Measurements from ENCODE around the gene TMEM92.

DNA sequence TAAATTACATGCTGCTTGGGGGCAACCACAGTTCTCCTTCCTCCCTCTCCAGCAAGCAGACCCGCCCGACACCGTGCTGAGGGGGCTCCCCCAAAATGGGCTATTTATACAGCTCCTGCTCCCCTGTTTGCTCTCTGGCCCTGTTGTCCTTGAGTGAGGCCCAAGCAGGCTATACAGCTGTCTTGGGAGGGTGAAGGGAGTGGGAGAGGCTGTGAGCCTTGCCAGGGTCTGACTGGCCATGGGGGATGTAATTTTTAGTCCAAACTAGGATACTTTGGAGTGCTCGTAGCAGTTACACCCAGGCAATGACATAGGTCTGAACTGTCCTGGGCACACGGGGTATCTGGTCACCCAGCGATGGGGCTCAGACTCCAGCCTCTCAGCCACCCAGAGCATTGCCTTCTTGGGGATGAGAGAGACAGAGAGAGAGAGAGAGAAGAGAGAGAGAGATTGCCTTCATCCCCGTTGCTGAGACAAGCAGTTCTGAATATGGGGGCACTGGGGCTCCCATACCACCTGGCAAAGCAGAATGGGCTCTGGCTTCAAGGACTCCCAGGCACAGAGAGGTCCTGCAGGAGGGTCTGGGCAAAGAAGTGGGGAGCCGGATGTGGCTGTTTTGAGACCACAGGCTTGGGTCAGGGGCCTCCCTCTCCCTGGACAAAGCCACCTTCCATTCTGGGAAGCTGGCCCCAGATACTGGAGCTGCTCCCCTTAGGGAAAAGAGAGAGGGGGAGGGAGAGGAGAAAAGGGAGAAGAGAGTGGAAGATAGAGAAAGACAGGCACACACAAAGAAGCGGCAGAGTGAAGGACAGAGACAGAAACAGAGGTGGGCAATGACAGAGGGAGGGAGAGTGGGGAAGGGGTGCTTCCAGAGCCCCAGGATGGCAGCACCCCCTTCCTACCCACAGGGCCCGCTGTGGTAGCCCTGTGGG is 10.7 kb upstream of the TMEM92 start:
- TF ChIP-seq, protein P1, sequence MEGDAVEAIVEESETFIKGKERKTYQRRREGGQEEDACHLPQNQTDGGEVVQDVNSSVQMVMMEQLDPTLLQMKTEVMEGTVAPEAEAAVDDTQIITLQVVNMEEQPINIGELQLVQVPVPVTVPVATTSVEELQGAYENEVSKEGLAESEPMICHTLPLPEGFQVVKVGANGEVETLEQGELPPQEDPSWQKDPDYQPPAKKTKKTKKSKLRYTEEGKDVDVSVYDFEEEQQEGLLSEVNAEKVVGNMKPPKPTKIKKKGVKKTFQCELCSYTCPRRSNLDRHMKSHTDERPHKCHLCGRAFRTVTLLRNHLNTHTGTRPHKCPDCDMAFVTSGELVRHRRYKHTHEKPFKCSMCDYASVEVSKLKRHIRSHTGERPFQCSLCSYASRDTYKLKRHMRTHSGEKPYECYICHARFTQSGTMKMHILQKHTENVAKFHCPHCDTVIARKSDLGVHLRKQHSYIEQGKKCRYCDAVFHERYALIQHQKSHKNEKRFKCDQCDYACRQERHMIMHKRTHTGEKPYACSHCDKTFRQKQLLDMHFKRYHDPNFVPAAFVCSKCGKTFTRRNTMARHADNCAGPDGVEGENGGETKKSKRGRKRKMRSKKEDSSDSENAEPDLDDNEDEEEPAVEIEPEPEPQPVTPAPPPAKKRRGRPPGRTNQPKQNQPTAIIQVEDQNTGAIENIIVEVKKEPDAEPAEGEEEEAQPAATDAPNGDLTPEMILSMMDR (IDR thresholded peaks at IDR 0.05; ENCODE audit: insufficient read depth, low read length): no peak
- TF ChIP-seq POLR2AphosphoS5 (IDR thresholded peaks at IDR 0.05; ENCODE audit: low read depth): no peak
